ENCODE data around the gene VWA7. TPM values are rescaled to one million over a fixed set of nuclear protein-coding genes. Genes with fewer than 3 reads are reported as not detected.

The VWA7 gene
- total RNA-seq, 1 donor from 2014 or later: 1.8 TPM

DNA sequence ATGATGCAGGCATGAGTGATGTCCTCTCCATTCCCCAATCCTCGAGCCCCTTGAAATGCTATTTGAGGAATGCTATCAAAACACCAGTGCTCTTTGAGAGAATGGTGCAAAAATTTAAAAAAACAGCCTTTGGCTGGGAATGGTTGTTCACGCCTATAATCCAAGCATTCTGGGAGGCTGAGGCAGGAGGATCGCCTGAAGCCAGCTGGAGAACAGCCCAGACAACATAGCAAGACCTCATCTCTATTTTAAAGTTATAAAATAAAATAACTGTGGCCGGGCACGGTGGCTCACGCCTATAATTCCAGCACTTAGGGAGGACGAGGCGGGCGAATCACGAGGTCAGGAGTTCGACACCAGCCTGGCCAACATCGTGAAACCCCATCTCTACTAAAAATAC lies 22.7 kb upstream of the VWA7 start:
- peaks cover 6% of the 10 kb centered on the region for H3K36me3 Mint-ChIP-seq

DNA sequence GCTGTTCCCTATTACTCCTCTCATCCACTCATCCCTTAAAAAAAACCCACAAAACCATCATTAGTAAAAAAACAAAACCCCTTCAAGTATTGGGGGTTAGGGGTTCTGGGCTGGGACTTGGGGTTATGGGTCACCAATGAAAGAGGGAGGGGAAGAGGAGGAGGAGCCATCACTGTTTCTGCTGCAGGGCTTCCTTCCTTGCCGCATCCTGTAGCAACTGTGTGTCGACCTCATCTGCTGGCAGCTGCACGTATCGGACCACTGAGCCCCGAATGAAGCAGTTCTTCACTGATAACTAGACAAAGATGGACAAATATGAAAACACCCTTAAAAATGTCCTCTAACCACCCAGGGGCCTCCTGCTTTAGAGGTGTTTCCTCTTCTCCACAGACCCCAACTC lies 20.5 kb upstream of the VWA7 start:
- H3K36me3 Mint-ChIP-seq: peaks cover 6% of the 10 kb centered on the region
- no peak for DNase-seq (ENCODE audit: low spot score in 2 of 2, unreplicated experiment in 2 of 2)
- no peaks in the 10 kb centered on the region for H3K27me3 Mint-ChIP-seq (ENCODE audit: low read depth)
- H3K4me3 Mint-ChIP-seq: no peak overlapping the region
- peaks cover 10% of the 10 kb centered on the region for H3K4me1 Mint-ChIP-seq
- H3K9me3 Mint-ChIP-seq: no peaks in the 10 kb centered on the region
- TF ChIP-seq, protein P1, sequence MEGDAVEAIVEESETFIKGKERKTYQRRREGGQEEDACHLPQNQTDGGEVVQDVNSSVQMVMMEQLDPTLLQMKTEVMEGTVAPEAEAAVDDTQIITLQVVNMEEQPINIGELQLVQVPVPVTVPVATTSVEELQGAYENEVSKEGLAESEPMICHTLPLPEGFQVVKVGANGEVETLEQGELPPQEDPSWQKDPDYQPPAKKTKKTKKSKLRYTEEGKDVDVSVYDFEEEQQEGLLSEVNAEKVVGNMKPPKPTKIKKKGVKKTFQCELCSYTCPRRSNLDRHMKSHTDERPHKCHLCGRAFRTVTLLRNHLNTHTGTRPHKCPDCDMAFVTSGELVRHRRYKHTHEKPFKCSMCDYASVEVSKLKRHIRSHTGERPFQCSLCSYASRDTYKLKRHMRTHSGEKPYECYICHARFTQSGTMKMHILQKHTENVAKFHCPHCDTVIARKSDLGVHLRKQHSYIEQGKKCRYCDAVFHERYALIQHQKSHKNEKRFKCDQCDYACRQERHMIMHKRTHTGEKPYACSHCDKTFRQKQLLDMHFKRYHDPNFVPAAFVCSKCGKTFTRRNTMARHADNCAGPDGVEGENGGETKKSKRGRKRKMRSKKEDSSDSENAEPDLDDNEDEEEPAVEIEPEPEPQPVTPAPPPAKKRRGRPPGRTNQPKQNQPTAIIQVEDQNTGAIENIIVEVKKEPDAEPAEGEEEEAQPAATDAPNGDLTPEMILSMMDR (IDR thresholded peaks at IDR 0.05; ENCODE audit: unreplicated experiment): no peak
- peak overlapping the region; percentile 64 for H3K27ac Mint-ChIP-seq

More for the DNA sequence above, 22.7 kb upstream of the VWA7 start:
- Mint-ChIP-seq H3K9me3 (no peaks in the 10 kb centered on the region), H3K27me3 (ENCODE audit: low read depth) (no peaks in the 10 kb centered on the region), H3K4me3 (no peak overlapping the region), H3K4me1 (no peaks in the 10 kb centered on the region), H3K27ac (no peak overlapping the region)
- DNase-seq (ENCODE audit: low spot score in 2 of 2, unreplicated experiment in 2 of 2): no peak
- TF ChIP-seq, protein P1 (IDR thresholded peaks at IDR 0.05; ENCODE audit: unreplicated experiment): no peak

DNA sequence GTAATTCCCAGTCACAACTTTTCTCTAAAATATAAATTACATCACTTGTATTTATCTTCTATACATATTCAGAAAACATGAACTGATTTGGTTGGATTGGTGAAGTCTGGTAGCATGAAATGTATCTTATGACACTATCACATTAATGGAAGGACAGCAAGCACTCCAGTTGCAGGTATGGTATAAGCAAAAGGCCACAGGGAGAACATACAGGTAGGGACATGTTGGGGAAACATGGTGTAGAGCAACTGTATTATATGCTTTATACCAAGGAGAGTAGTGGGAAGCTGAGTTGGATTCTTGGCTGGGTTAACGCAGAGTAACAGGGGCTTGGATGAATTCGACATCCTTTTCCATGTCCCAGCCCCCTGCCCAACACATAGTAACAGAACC lies 19.9 kb upstream of the VWA7 start:
- Mint-ChIP-seq H3K36me3 (peaks cover 6% of the 10 kb centered on the region), H3K27ac (peak overlapping the region; percentile 68)

DNA sequence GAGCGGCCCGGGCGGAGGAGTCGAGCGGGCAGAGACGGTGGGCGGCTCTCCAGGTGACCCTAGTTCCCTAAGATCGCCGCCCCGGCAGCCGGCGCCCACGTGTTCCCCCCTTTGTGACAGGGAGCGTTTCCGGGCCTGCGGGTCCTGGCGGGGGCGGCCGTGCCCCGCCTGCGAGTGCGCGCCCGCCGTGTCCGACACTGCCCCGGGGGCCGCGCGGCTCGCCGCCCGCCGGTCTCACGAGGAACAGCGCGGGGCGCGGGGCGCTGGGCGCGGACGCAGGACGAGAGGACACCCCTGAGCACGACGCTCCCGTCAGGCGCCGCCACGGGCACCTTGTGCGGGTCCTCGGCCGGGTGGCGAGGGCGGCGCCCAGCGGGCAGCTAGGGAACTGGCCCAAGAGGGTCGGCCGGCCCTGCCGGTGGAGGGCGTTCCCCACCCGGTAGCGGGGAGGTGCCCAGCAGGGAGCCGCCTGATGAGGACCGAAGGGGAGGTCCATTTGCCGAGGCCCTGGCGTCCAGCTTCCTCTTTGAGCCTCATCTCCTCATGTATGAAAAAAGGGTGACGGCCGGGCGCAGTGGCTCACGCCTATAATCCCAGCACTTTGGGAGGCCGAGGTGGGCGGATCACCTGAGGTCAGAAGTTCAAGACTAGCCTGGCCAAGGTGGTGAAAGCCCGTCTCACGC lies 18.6 kb upstream of the VWA7 start, which contains the start of gene VARS1:
Gene VARS1 (minus strand): TSS at position 137 of the 683 bp plus-strand sequence. CDS start 535 bp downstream, outside the sequence.
- peak; percentile 73 to 87 for DNase-seq (ENCODE audit: low spot score in 2 of 2, unreplicated experiment in 2 of 2)
- Mint-ChIP-seq H3K4me1 (peaks cover 12% of the 10 kb centered on the region), H3K9me3 (no peaks in the 10 kb centered on the region), H3K4me3 (peak within 1 kb of the TSS; percentile 99), H3K27me3 (ENCODE audit: low read depth) (no peaks in the 10 kb centered on the region), H3K36me3 (peaks cover 5% of the 10 kb centered on the region), H3K27ac (peak within 1 kb of the TSS; percentile 100)
- TF ChIP-seq, protein P1 (IDR thresholded peaks at IDR 0.05; ENCODE audit: unreplicated experiment): peak; percentile 60

More for the DNA sequence above, 19.9 kb upstream of the VWA7 start:
- Mint-ChIP-seq H3K9me3 (no peaks in the 10 kb centered on the region), H3K27me3 (ENCODE audit: low read depth) (no peaks in the 10 kb centered on the region), H3K4me1 (peaks cover 10% of the 10 kb centered on the region), H3K4me3 (peak overlapping the region; percentile 57)
- DNase-seq (ENCODE audit: low spot score in 2 of 2, unreplicated experiment in 2 of 2): no peak
- TF ChIP-seq, protein P1 (IDR thresholded peaks at IDR 0.05; ENCODE audit: unreplicated experiment): no peak

GRCh38 chr6:31794866-31795615 lies 17.9 kb upstream of the VWA7 start:
- peak in 1 of 2 experiments; percentile 57 for DNase-seq (ENCODE audit: low spot score in 2 of 2, unreplicated experiment in 2 of 2)
- no peaks in the 10 kb centered on the region for H3K9me3 Mint-ChIP-seq
- H3K27me3 Mint-ChIP-seq (ENCODE audit: low read depth): no peaks in the 10 kb centered on the region
- peaks cover 12% of the 10 kb centered on the region for H3K4me1 Mint-ChIP-seq
- H3K27ac Mint-ChIP-seq: peak overlapping the region; percentile 100
- peaks cover 8% of the 10 kb centered on the region for H3K36me3 Mint-ChIP-seq
- TF ChIP-seq, protein P1 (IDR thresholded peaks at IDR 0.05; ENCODE audit: unreplicated experiment): no peak
- peak overlapping the region; percentile 99 for H3K4me3 Mint-ChIP-seq
